ENCODE measurements around the gene MGAT5.

- TF ChIP-seq CTCF (IDR thresholded peaks at IDR 0.05; ENCODE audit: low read depth, low read length): no peak
- TF ChIP-seq EZH2phosphoT487 (IDR thresholded peaks at IDR 0.05; ENCODE audit: low read depth): no peak
These were observed 26.2 kb upstream of the MGAT5 start for GRCh38 chr2:134227666-134228065.

Data from OCI-LY3 (cell line).